HepG2 (cell line): ENCODE results near the gene CHMP4B. TPM values are rescaled to one million over a fixed set of nuclear protein-coding genes. Genes with fewer than 3 reads are reported as not detected.

Experiments used
- AGO2 ChIP-seq: fragments of 200-400 bp; formaldehyde crosslinking; optimal IDR thresholded peaks from 2 replicates; pipeline ENCODE3; 2017; ENCODE audit warnings: mild to moderate bottlenecking, low read depth, low read length, moderate library complexity
- E2F2 ChIP-seq: sonication (generic); formaldehyde crosslinking; IDR thresholded peaks from 2 replicates; pipeline ENCODE4 v1.4.0; 2020; ENCODE audit warnings: missing genetic modification reagents, borderline replicate concordance
- GLI4 ChIP-seq: sonication (generic); formaldehyde crosslinking; IDR thresholded peaks from 2 replicates; pipeline ENCODE4 v1.5.1; 2020; ENCODE audit warnings: missing genetic modification reagents, mild to moderate bottlenecking, moderate library complexity, borderline replicate concordance
- JUNB ChIP-seq: sonication (generic); formaldehyde crosslinking; IDR thresholded peaks from 2 replicates; pipeline ENCODE4 v1.8.0; 2022; ENCODE audit warnings: missing genetic modification reagents, mild to moderate bottlenecking, borderline replicate concordance
- KMT2B ChIP-seq: IDR thresholded peaks from 2 replicates; pipeline ENCODE4 v1.6.1; 2016; ENCODE audit warnings: missing genetic modification reagents, missing compliant biosample characterization
- MTA1 ChIP-seq: sonication (generic); formaldehyde crosslinking; IDR thresholded peaks from 2 replicates; pipeline ENCODE4 v1.4.0; 2020; ENCODE audit warnings: missing genetic modification reagents, mild to moderate bottlenecking, borderline replicate concordance
- NKX3-1 ChIP-seq: sonication (generic); formaldehyde crosslinking; IDR thresholded peaks from 2 replicates; pipeline ENCODE4 v1.5.0; 2020; ENCODE audit warnings: missing genetic modification reagents
- PBX3 ChIP-seq: sonication (generic); formaldehyde crosslinking; IDR thresholded peaks from 2 replicates; pipeline ENCODE4 v1.8.1; 2023; ENCODE audit warnings: missing genetic modification reagents, inconsistent platforms, borderline replicate concordance
- TBX3 ChIP-seq: fragments of 450-650 bp; IDR thresholded peaks from 2 replicates; pipeline ENCODE4 v1.6.1; 2017; ENCODE audit warnings: antibody characterized with exemption, mild to moderate bottlenecking, inconsistent platforms, borderline replicate concordance
- ZNF10 ChIP-seq: sonication (generic); formaldehyde crosslinking; IDR thresholded peaks from 2 replicates; pipeline ENCODE4 v1.4.0; 2020; ENCODE audit warnings: mild to moderate bottlenecking, low read depth, missing genetic modification reagents, borderline replicate concordance
- ZNF546 ChIP-seq: sonication (generic); formaldehyde crosslinking; conservative IDR thresholded peaks from 2 replicates; pipeline ENCODE4 v1.8.1; 2023; ENCODE audit warnings: mild to moderate bottlenecking, missing genetic modification reagents
- ZNF747 ChIP-seq: sonication (generic); formaldehyde crosslinking; IDR thresholded peaks from 2 replicates; pipeline ENCODE4 v1.8.1; 2023; ENCODE audit warnings: missing genetic modification reagents, mild to moderate bottlenecking, borderline replicate concordance
- ZNF879 ChIP-seq: sonication (generic); formaldehyde crosslinking; IDR thresholded peaks from 2 replicates; pipeline ENCODE4 v1.8.1; 2023; ENCODE audit warnings: missing genetic modification reagents
- polyA plus RNA-seq, 8 experiments: library from polyadenylated mRNA; depleted of rRNA in 3 of 8; stranded (reverse) in 7 of 8; unstranded in 1 of 8; fragments of >200 nt; fragmentation: Illumina TruSeq in 4 of 8; extraction: Trizol in 4 of 8; gene quantifications; 2 replicates each; pipeline versions ENCODE4 v1.2.1 to v1.2.3, GENCODE V29; 2011 to 2016; ENCODE audit warnings: low read depth in 4 of 8, missing spikeins in 1 of 8, mixed read lengths in 1 of 8; ENCODE audit not compliant: insufficient read depth in 1 of 8
- total RNA-seq, 5 experiments: library from RNA; depleted of rRNA; stranded (reverse); fragments of >200 nt; fragmentation: Illumina TruSeq; extraction: Trizol; gene quantifications; 2 replicates each; pipeline ENCODE4 v1.2.3, GENCODE V29; 2016; ENCODE audit warnings: low read depth in 1 of 5
- TF ChIP-seq, protein P1 (sequence below): sonication (generic); formaldehyde crosslinking; conservative IDR thresholded peaks from 2 replicates; pipeline ENCODE4 v1.8.0; 2022; ENCODE audit warnings: mild to moderate bottlenecking, moderate library complexity, missing genetic modification reagents
- TF ChIP-seq, protein P2 (sequence below): sonication (generic); formaldehyde crosslinking; IDR thresholded peaks from 2 replicates; pipeline ENCODE4 v1.4.0; 2020; ENCODE audit warnings: missing genetic modification reagents, borderline replicate concordance
- TF ChIP-seq, protein P3 (sequence below): sonication (generic); formaldehyde crosslinking; IDR thresholded peaks from 2 replicates; pipeline ENCODE4 v1.8.1; 2023; ENCODE audit warnings: mild to moderate bottlenecking, missing genetic modification reagents, borderline replicate concordance
- TF ChIP-seq, protein P4 (sequence below): sonication (generic); formaldehyde crosslinking; IDR thresholded peaks from 2 replicates; pipeline ENCODE4 v1.5.1; 2020; ENCODE audit warnings: missing genetic modification reagents, mild to moderate bottlenecking, borderline replicate concordance

CHMP4B gene
- total and polyA plus RNA-seq, 2 of the 13 experiments (the other 11 are each of a cell fraction or from before 2014, with no cell fraction given) = 40.1 to 45.6 TPM

DNA sequence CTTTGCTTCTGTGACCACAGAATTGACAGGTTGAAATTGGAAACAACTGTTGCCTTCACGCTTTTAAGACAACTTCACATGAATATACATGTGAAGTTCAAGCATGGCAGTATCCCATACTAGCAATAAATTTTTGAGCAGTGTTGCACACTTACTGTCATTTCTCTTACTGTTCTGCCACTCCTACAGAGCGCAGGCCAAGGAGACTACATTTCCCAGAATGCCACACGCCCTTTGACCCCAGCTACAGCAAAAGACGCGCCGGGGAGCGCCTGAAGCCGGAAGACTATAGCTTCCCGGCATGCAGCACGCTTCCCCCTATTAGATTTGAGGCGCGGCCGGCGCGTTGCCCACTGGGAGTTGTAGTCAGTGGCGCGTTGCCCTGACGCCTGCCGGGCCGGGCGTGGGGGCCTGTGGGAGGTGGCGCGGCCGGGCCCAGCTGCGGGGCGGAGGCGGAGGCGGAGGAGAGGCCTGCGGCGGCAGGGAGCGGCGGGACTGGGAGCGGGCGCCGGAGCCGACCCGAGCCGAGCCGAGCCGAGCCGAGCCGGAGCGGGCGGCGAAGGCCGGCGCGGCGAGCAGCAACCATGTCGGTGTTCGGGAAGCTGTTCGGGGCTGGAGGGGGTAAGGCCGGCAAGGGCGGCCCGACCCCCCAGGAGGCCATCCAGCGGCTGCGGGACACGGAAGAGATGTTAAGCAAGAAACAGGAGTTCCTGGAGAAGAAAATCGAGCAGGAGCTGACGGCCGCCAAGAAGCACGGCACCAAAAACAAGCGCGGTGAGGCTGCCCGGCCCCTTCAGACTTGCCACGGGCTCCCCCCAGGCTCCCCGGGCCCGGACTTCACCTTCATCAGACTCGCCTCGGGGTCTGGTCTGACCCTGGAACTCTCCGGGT lies at the start of gene CHMP4B (continued):
- TF ChIP-seq, protein P1, sequence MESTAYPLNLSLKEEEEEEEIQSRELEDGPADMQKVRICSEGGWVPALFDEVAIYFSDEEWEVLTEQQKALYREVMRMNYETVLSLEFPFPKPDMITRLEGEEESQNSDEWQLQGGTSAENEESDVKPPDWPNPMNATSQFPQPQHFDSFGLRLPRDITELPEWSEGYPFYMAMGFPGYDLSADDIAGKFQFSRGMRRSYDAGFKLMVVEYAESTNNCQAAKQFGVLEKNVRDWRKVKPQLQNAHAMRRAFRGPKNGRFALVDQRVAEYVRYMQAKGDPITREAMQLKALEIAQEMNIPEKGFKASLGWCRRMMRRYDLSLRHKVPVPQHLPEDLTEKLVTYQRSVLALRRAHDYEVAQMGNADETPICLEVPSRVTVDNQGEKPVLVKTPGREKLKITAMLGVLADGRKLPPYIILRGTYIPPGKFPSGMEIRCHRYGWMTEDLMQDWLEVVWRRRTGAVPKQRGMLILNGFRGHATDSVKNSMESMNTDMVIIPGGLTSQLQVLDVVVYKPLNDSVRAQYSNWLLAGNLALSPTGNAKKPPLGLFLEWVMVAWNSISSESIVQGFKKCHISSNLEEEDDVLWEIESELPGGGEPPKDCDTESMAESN (CRISPR knock-in tag) = peak; percentile 72; the same call in 1 of the 2 replicates
- peak; percentile 87 for TF ChIP-seq KMT2B (CRISPR knock-in tag)
- no peak for TF ChIP-seq PBX3 (CRISPR knock-in tag)
- TF ChIP-seq NKX3-1 (CRISPR knock-in tag) = peak; percentile 81; the same call in 1 of the 2 replicates
- no peak for TF ChIP-seq ZNF10 (CRISPR knock-in tag)
- TF ChIP-seq GLI4 (CRISPR knock-in tag) = peak; percentile 9; the same call in 1 of the 2 replicates
- TF ChIP-seq ZNF879 = no peak; the same call in 1 of the 2 replicates
- TF ChIP-seq, protein P2, sequence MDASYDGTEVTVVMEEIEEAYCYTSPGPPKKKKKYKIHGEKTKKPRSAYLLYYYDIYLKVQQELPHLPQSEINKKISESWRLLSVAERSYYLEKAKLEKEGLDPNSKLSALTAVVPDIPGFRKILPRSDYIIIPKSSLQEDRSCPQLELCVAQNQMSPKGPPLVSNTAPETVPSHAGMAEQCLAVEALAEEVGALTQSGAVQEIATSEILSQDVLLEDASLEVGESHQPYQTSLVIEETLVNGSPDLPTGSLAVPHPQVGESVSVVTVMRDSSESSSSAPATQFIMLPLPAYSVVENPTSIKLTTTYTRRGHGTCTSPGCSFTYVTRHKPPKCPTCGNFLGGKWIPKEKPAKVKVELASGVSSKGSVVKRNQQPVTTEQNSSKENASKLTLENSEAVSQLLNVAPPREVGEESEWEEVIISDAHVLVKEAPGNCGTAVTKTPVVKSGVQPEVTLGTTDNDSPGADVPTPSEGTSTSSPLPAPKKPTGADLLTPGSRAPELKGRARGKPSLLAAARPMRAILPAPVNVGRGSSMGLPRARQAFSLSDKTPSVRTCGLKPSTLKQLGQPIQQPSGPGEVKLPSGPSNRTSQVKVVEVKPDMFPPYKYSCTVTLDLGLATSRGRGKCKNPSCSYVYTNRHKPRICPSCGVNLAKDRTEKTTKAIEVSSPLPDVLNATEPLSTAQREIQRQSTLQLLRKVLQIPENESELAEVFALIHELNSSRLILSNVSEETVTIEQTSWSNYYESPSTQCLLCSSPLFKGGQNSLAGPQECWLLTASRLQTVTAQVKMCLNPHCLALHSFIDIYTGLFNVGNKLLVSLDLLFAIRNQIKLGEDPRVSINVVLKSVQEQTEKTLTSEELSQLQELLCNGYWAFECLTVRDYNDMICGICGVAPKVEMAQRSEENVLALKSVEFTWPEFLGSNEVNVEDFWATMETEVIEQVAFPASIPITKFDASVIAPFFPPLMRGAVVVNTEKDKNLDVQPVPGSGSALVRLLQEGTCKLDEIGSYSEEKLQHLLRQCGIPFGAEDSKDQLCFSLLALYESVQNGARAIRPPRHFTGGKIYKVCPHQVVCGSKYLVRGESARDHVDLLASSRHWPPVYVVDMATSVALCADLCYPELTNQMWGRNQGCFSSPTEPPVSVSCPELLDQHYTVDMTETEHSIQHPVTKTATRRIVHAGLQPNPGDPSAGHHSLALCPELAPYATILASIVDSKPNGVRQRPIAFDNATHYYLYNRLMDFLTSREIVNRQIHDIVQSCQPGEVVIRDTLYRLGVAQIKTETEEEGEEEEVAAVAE (CRISPR knock-in tag) = peak; percentile 97
- no peak for TF ChIP-seq MTA1 (CRISPR knock-in tag)
- TF ChIP-seq ZNF546 (CRISPR knock-in tag) = peak; percentile 34; the same call in 1 of the 2 replicates
- TF ChIP-seq TBX3 = peak; percentile 56; the same call in 1 of the 2 replicates
- TF ChIP-seq ZNF747 (CRISPR knock-in tag) = peak; percentile 69; the same call in 1 of the 2 replicates
- TF ChIP-seq, protein P3, sequence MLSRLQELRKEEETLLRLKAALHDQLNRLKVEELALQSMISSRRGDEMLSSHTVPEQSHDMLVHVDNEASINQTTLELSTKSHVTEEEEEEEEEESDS (CRISPR knock-in tag) = no peak; the same call in 1 of the 2 replicates
- TF ChIP-seq, protein P4, sequence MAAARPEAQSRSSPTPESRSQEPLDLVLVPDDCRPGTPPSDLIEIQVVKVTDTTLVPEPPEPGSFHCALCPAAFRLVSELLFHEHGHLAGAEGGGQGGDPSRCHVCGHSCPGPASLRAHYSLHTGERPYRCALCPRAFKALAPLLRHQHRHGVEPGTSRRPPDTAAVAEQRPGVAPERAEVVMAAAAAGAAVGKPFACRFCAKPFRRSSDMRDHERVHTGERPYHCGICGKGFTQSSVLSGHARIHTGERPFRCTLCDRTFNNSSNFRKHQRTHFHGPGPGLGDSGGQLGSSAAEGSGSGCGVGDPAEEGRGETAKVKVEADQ (CRISPR knock-in tag) = peak; percentile 22
- TF ChIP-seq E2F2 (CRISPR knock-in tag) = peak; percentile 98
- TF ChIP-seq JUNB = no peak
- peak; percentile 82 for TF ChIP-seq AGO2
